ENCODE results near the gene SAE1. TPM values are rescaled to one million over a fixed set of nuclear protein-coding genes. Genes with fewer than 3 reads are reported as not detected.

SAE1 gene
- total RNA-seq, 1 donor from 2014 or later: 57.6 TPM

DNA sequence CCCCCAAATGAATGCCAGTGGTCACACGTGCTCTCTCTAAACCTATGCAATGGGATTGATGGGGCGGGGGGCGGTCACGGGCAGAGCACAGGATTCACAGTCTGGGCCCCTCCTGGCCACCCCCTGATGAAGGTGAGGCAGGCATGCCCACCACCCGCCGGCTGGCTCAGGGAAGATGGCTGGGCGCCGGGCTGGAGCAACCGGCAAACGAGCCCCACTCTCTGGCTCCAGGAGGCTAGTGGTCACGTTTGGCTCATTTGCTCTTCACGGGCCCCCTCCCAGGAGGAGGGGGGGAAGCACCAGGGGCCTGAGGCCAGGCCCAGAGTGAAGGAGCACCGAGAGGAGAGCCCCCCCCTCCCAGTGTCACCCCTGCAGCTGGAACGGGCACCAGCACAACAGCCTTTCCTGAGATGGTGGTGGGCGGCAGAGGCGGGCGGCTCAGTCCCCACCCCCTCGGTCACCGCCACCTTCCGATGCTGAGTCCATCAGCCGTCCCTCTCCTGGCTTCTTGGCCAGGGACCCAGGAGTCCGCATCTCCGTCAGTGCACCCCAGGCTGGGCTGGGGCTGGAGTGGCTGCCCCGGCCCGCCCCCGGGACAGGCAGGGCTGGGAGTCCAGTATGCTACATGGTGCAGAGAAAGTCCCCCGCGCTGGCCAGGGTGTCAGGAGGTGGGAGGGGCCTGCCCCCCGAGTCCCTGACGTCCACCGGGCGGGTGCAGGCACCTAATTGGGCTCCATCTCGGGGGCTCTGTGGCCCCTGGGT, 90.6 kb downstream of the SAE1 start:
- TF ChIP-seq, protein P1, sequence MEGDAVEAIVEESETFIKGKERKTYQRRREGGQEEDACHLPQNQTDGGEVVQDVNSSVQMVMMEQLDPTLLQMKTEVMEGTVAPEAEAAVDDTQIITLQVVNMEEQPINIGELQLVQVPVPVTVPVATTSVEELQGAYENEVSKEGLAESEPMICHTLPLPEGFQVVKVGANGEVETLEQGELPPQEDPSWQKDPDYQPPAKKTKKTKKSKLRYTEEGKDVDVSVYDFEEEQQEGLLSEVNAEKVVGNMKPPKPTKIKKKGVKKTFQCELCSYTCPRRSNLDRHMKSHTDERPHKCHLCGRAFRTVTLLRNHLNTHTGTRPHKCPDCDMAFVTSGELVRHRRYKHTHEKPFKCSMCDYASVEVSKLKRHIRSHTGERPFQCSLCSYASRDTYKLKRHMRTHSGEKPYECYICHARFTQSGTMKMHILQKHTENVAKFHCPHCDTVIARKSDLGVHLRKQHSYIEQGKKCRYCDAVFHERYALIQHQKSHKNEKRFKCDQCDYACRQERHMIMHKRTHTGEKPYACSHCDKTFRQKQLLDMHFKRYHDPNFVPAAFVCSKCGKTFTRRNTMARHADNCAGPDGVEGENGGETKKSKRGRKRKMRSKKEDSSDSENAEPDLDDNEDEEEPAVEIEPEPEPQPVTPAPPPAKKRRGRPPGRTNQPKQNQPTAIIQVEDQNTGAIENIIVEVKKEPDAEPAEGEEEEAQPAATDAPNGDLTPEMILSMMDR (IDR thresholded peaks at IDR 0.05): no peak
- Histone ChIP-seq H3K36me3 (peaks cover 37% of the 10 kb centered on the region), H3K27me3 (no peaks in the 10 kb centered on the region), H3K27ac (no peak overlapping the region), H3K9me3 (no peaks in the 10 kb centered on the region), H3K4me3 (no peak overlapping the region), H3K4me1 (peaks cover 6% of the 10 kb centered on the region)
- ATAC-seq (no peak), DNase-seq (no peak)
- intact Hi-C loops (cut with DNase I): no loop called here

- ATAC-seq (no peak), DNase-seq (no peak)
- peaks cover 11% of the 10 kb centered on the region for H3K4me1 ChIP-seq
- intact Hi-C loops (cut with DNase I): no loop called here
- H3K9me3 ChIP-seq: no peaks in the 10 kb centered on the region
- no peak overlapping the region for H3K27ac ChIP-seq
- no peak overlapping the region for H3K4me3 ChIP-seq
- peaks cover 37% of the 10 kb centered on the region for H3K36me3 ChIP-seq
- H3K27me3 ChIP-seq: no peaks in the 10 kb centered on the region
- TF ChIP-seq, protein P1 (IDR thresholded peaks at IDR 0.05): no peak
Observed at GRCh38 chr19:47221890-47222289, 91.3 kb downstream of the SAE1 start.

GRCh38 chr19:47225746-47226425, 95.3 kb downstream of the SAE1 start:
- peak; percentile 94 for DNase-seq
- peak overlapping the region; percentile 99 for H3K27ac ChIP-seq
- H3K9me3 ChIP-seq: no peaks in the 10 kb centered on the region
- peak; percentile 75 for ATAC-seq
- no peaks in the 10 kb centered on the region for H3K27me3 ChIP-seq
- intact Hi-C loops (cut with DNase I): no loop called here
- H3K4me3 ChIP-seq: peak overlapping the region; percentile 97
- H3K36me3 ChIP-seq: peaks cover 31% of the 10 kb centered on the region
- TF ChIP-seq, protein P1 (IDR thresholded peaks at IDR 0.05): peak; percentile 29
- peaks cover 19% of the 10 kb centered on the region for H3K4me1 ChIP-seq

DNA sequence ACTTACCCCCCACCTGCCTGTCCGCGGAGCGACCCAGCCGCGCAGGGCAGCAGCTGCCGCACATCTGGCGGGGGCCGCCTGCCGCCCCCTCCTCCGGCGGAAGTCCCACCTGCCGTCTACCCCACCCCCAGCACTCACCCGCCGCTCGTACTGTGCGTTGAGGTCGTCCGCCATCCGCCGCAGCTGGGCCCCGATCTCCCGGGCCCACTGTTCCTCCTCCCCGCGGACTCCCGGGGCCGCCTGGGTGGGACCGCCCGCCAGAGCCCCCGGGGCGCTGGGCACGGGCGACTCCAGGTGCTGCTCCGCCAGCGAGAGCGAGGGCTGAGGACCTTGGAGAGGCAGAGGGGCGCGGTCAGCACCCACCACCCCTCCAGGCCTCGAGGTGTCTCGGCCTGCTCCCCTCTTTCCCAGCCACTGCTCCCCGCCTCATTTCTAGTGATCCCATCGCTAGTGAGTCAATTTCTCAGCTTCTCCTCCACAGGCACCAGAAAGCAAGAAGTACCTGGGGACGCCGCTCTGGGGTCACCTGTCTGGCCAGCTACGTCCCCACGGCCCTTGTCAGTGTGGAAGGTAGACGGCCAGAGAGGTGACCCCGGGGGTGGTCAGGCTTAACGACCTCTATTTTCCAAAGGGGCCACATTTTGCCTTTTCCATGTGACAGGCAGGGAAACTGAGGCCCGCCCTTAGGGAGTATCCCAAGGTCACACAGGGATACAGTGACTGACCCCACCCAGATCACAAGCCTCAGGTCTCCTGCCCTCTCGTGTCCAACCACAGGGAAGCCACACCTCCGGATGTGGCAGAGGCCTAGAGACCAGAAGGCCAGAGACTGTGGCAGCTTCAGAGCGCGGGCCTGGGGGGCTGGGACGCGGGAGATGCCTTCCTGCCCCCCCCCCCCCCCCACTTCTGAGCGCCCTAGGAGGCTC, 96.1 kb downstream of the SAE1 start:
- Histone ChIP-seq H3K27me3 (no peaks in the 10 kb centered on the region), H3K4me1 (peaks cover 23% of the 10 kb centered on the region), H3K36me3 (peaks cover 23% of the 10 kb centered on the region), H3K4me3 (peak overlapping the region; percentile 97), H3K27ac (peak overlapping the region; percentile 99), H3K9me3 (no peaks in the 10 kb centered on the region)
- peak; percentile 92 for DNase-seq
- TF ChIP-seq, protein P1 (IDR thresholded peaks at IDR 0.05): no peak
- intact Hi-C loops (cut with DNase I): no loop called here
- peak; percentile 69 for ATAC-seq

- Histone ChIP-seq H3K4me1 (peaks cover 29% of the 10 kb centered on the region), H3K9me3 (no peaks in the 10 kb centered on the region), H3K27ac (peak overlapping the region; percentile 99), H3K27me3 (no peaks in the 10 kb centered on the region), H3K4me3 (peak overlapping the region; percentile 97), H3K36me3 (peaks cover 14% of the 10 kb centered on the region)
- TF ChIP-seq, protein P1 (IDR thresholded peaks at IDR 0.05): no peak
- peak; percentile 95 for DNase-seq
- intact Hi-C loops (cut with DNase I): no loop called here
- ATAC-seq: peak; percentile 67
Observed at GRCh38 chr19:47227352-47228167, 96.9 kb downstream of the SAE1 start.
